GM12878 (cell line): ENCODE results near the gene OFD1.

Experiments
- CBX5 ChIP-seq: sonication (generic); IDR thresholded peaks from 2 replicates; pipeline ENCODE4 v1.6.1; 2016; ENCODE audit warnings: low read depth, moderate library complexity, mild to moderate bottlenecking, inconsistent platforms
- CTCF ChIP-seq, 3 experiments: IDR thresholded peaks in 2 of 3; conservative IDR thresholded peaks in 1 of 3; 2 replicates each; pipeline ENCODE4 v1.5.1; 2011; ENCODE audit warnings: low read depth in 3 of 3, low read length in 3 of 3, mild to moderate bottlenecking in 3 of 3, control low read depth in 2 of 3, moderate library complexity in 2 of 3, inconsistent platforms in 1 of 3, mixed read lengths in 1 of 3; ENCODE audit not compliant: control insufficient read depth in 2 of 3, insufficient read depth in 1 of 3; ENCODE audit errors: extremely low read depth in 1 of 3
- EP300 ChIP-seq, 2 experiments: fragments of 150-350 bp in 1 of 2; IDR thresholded peaks; 2 replicates each; pipeline ENCODE4 v1.6.1; 2011 to 2012; ENCODE audit warnings: low read depth in 2 of 2, low read length in 2 of 2, borderline replicate concordance in 1 of 2, improper control_type of control experiment in 1 of 2, inconsistent platforms in 1 of 2; ENCODE audit not compliant: control insufficient read depth in 1 of 2
- KAT2A ChIP-seq: conservative IDR thresholded peaks from 2 replicates; pipeline ENCODE4 v1.6.1; 2011; ENCODE audit warnings: low read depth, low read length; ENCODE audit not compliant: control insufficient read depth
- POLR2A ChIP-seq: IDR thresholded peaks from 2 replicates; pipeline ENCODE4 v1.6.1; 2011; ENCODE audit warnings: low read depth, mild to moderate bottlenecking, low read length
- YY1 ChIP-seq: IDR thresholded peaks from 2 replicates; pipeline ENCODE4 v1.6.1; 2011; ENCODE audit warnings: low read depth, mild to moderate bottlenecking, low read length
- TF ChIP-seq, protein P1 (sequence below): IDR thresholded peaks from 2 replicates; pipeline ENCODE4 v1.6.1; 2012; ENCODE audit warnings: low read depth, low read length, improper control_type of control experiment

- TF ChIP-seq, protein P1, sequence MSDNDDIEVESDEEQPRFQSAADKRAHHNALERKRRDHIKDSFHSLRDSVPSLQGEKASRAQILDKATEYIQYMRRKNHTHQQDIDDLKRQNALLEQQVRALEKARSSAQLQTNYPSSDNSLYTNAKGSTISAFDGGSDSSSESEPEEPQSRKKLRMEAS = no peak
- no peak for TF ChIP-seq EP300 (IDR thresholded peaks at IDR 0.05; ENCODE audit: borderline replicate concordance in 1 of 2, control insufficient read depth in 1 of 2, low read depth in 2 of 2, low read length in 2 of 2)
- no peak for TF ChIP-seq CTCF (IDR thresholded peaks at IDR 0.05 in 2 of 3, conservative IDR thresholded peaks at IDR 0.05 in 1 of 3; ENCODE audit: control insufficient read depth in 2 of 3, extremely low read depth in 1 of 3, insufficient read depth in 1 of 3, low read depth in 3 of 3, low read length in 3 of 3)
- TF ChIP-seq YY1 = no peak
- no peak for TF ChIP-seq CBX5
- no peak for TF ChIP-seq POLR2A
- TF ChIP-seq KAT2A = no peak
Observed at GRCh38 chrX:13711141-13711540, 23.4 kb upstream of the OFD1 start.
